Liver (tissue), 9 donors: ENCODE data around the gene DYSF. TPM values are rescaled to one million over a fixed set of nuclear protein-coding genes. Genes with fewer than 3 reads are reported as not detected.
A peak's percentile ranks its signal among the peaks of the same experiment; 100 is the strongest.

Experiments used
- DNase-seq: peaks from one replicate; pipeline ENCODE4 v3.0.0-alpha.2; 2017; ENCODE audit warnings: low spot score
- H3K27ac ChIP-seq, 2 donors: one replicate each; pipeline ENCODE4 v1.7.0; 2013; ENCODE audit warnings: inconsistent platforms in 2 of 2, low read length in 2 of 2, control low read depth in 1 of 2, low read depth in 1 of 2, mild to moderate bottlenecking in 1 of 2
- H3K27me3 ChIP-seq, 4 donors: one replicate each; pipeline versions ENCODE4 v1.6.1 to v1.7.0; 2013; ENCODE audit warnings: low read length in 3 of 4, inconsistent platforms in 1 of 4, mild to moderate bottlenecking in 1 of 4, moderate library complexity in 1 of 4; ENCODE audit not compliant: control insufficient read depth in 4 of 4, insufficient read depth in 4 of 4
- H3K36me3 ChIP-seq, 4 donors: one replicate each; pipeline versions ENCODE4 v1.6.1 to v1.7.0; 2013; ENCODE audit warnings: low read length in 3 of 4, mild to moderate bottlenecking in 3 of 4, low read depth in 1 of 4, moderate library complexity in 1 of 4; ENCODE audit not compliant: control insufficient read depth in 4 of 4, insufficient read depth in 3 of 4
- H3K4me1 ChIP-seq, 4 donors: one replicate each; pipeline versions ENCODE4 v1.6.1 to v1.7.0; 2013; ENCODE audit warnings: low read length in 3 of 4, mild to moderate bottlenecking in 3 of 4, moderate library complexity in 1 of 4; ENCODE audit not compliant: control insufficient read depth in 4 of 4, insufficient read depth in 4 of 4
- H3K4me3 ChIP-seq, 3 donors: one replicate each; pipeline versions ENCODE4 v1.6.1 to v1.7.0; 2013; ENCODE audit warnings: low read length in 3 of 3, control low read depth in 1 of 3, low read depth in 1 of 3, mild to moderate bottlenecking in 1 of 3
- H3K9ac ChIP-seq, 2 donors: one replicate each; pipeline ENCODE4 v1.7.0; 2013; ENCODE audit warnings: low read length in 2 of 2, mild to moderate bottlenecking in 2 of 2, moderate library complexity in 2 of 2, control low read depth in 1 of 2, low read depth in 1 of 2
- H3K9me3 ChIP-seq, 4 donors: one replicate each; pipeline versions ENCODE4 v1.6.1 to v1.7.0; 2013; ENCODE audit warnings: low read length in 3 of 4; ENCODE audit not compliant: control insufficient read depth in 4 of 4
- EGR1 ChIP-seq, 2 donors: IDR thresholded peaks; 2 replicates each; pipeline ENCODE4 v1.6.1; 2016 to 2018; ENCODE audit warnings: antibody characterized with exemption in 2 of 2, low read depth in 2 of 2
- FOXA1 ChIP-seq: IDR thresholded peaks from 2 replicates; pipeline ENCODE4 v1.6.1; 2016; ENCODE audit warnings: antibody characterized with exemption
- GABPA ChIP-seq, 2 donors: IDR thresholded peaks in 1 of 2; conservative IDR thresholded peaks in 1 of 2; 2 replicates each; pipeline ENCODE4 v1.6.1; 2016; ENCODE audit warnings: antibody characterized with exemption in 2 of 2, mild to moderate bottlenecking in 1 of 2, moderate library complexity in 1 of 2
- HNF4A ChIP-seq, 2 donors: conservative IDR thresholded peaks; 2 replicates each; pipeline ENCODE4 v1.6.1; 2016; ENCODE audit warnings: antibody characterized with exemption in 2 of 2, mild to moderate bottlenecking in 2 of 2
- HNF4G ChIP-seq: IDR thresholded peaks from 2 replicates; pipeline ENCODE4 v1.6.1; 2016; ENCODE audit warnings: antibody characterized with exemption
- JUND ChIP-seq, 2 donors: IDR thresholded peaks; 2 replicates each; pipeline ENCODE4 v1.6.1; 2016; ENCODE audit warnings: antibody characterized with exemption in 2 of 2
- NR2F2 ChIP-seq: IDR thresholded peaks from 2 replicates; pipeline ENCODE4 v1.6.1; 2016; ENCODE audit warnings: antibody characterized with exemption
- RAD21 ChIP-seq, 2 donors: IDR thresholded peaks; 2 replicates each; pipeline ENCODE4 v1.6.1; 2016; ENCODE audit warnings: antibody characterized with exemption in 2 of 2, mild to moderate bottlenecking in 2 of 2
- RXRA ChIP-seq, 2 donors: IDR thresholded peaks; 2 replicates each; pipeline ENCODE4 v1.6.1; 2017 to 2018; ENCODE audit warnings: antibody characterized with exemption in 2 of 2, mild to moderate bottlenecking in 1 of 2
- TAF1 ChIP-seq: conservative IDR thresholded peaks from 2 replicates; pipeline ENCODE4 v1.6.1; 2016; ENCODE audit warnings: antibody characterized with exemption, mild to moderate bottlenecking
- YY1 ChIP-seq: IDR thresholded peaks from 2 replicates; pipeline ENCODE4 v1.6.1; 2016; ENCODE audit warnings: antibody characterized with exemption, mild to moderate bottlenecking
- WGBS: extraction: QIAGEN DNeasy Blood & Tissue Kit; methylation state at CpG from one replicate; pipeline ENCODE4 v1.1.7; 2013; 5-methylcytosine and 5-hydroxymethylcytosine counted together
- polyA plus RNA-seq, 2 donors: library from polyadenylated mRNA; stranded (reverse) in 1 of 2; unstranded in 1 of 2; fragments of 200-250 nt in 1 of 2; fragments of >200 nt in 1 of 2; fragmentation: Nextera tagmentation in 1 of 2; extraction: Ambion mirVana in 1 of 2; gene quantifications; one replicate each; pipeline versions ENCODE4 v1.2.1 to v1.2.3, GENCODE V29; 2013 to 2015
- total RNA-seq, 2 donors: library from RNA; depleted of rRNA; stranded (reverse); fragments of >200 nt; gene quantifications; one replicate each; pipeline ENCODE4 v1.2.3, GENCODE V29; 2014
- TF ChIP-seq, protein P1 (sequence below): fragments of 150-350 bp; IDR thresholded peaks from 2 replicates; pipeline ENCODE4 v1.5.1; 2017; ENCODE audit warnings: improper control_type of control experiment, low read depth, low read length; ENCODE audit not compliant: missing input control
- TF ChIP-seq, protein P2 (sequence below): IDR thresholded peaks from 2 replicates; pipeline ENCODE4 v1.6.1; 2016; ENCODE audit warnings: antibody characterized with exemption
- TF ChIP-seq, protein P3 (sequence below): IDR thresholded peaks from 2 replicates; pipeline ENCODE4 v1.6.1; 2016; ENCODE audit warnings: antibody characterized with exemption
- TF ChIP-seq, protein P4 (sequence below): IDR thresholded peaks from 2 replicates; pipeline ENCODE4 v1.6.1; 2016; ENCODE audit warnings: antibody characterized with exemption
- TF ChIP-seq, protein P5 (sequence below): IDR thresholded peaks from 2 replicates; pipeline ENCODE4 v1.6.1; 2016; ENCODE audit warnings: antibody characterized with exemption, mild to moderate bottlenecking
- donor health status: healthy.
- donor health status: healthy.
- donor health status: healthy.
- donor health status: healthy.
- donor health status: healthy.

DYSF gene
- total and polyA plus RNA-seq, 4 donors, result 8.5 to 20.8 (median 13.6) TPM

DNA sequence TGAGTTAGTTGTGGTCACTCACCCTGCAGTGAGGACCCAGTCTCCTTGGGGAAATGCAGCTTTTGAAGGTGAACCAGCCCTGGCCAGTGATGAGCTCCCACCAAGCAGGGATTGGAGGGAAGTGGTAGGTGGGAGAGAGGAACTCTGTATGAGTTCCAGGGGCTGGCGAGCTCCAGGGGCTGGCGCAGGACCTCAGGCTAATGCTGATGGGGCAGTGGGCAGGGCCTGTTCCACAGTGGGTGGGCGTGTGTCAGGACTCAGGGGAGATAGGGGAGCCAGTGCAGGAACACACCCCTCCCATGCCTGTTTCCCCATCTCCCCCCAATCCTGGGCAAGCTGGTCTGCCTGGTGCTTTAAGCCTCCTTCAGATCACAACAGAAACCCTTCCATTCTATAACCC lies 208.4 kb downstream of the DYSF start (continued):
- TF ChIP-seq, protein P1, sequence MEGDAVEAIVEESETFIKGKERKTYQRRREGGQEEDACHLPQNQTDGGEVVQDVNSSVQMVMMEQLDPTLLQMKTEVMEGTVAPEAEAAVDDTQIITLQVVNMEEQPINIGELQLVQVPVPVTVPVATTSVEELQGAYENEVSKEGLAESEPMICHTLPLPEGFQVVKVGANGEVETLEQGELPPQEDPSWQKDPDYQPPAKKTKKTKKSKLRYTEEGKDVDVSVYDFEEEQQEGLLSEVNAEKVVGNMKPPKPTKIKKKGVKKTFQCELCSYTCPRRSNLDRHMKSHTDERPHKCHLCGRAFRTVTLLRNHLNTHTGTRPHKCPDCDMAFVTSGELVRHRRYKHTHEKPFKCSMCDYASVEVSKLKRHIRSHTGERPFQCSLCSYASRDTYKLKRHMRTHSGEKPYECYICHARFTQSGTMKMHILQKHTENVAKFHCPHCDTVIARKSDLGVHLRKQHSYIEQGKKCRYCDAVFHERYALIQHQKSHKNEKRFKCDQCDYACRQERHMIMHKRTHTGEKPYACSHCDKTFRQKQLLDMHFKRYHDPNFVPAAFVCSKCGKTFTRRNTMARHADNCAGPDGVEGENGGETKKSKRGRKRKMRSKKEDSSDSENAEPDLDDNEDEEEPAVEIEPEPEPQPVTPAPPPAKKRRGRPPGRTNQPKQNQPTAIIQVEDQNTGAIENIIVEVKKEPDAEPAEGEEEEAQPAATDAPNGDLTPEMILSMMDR, result no peak

DNA sequence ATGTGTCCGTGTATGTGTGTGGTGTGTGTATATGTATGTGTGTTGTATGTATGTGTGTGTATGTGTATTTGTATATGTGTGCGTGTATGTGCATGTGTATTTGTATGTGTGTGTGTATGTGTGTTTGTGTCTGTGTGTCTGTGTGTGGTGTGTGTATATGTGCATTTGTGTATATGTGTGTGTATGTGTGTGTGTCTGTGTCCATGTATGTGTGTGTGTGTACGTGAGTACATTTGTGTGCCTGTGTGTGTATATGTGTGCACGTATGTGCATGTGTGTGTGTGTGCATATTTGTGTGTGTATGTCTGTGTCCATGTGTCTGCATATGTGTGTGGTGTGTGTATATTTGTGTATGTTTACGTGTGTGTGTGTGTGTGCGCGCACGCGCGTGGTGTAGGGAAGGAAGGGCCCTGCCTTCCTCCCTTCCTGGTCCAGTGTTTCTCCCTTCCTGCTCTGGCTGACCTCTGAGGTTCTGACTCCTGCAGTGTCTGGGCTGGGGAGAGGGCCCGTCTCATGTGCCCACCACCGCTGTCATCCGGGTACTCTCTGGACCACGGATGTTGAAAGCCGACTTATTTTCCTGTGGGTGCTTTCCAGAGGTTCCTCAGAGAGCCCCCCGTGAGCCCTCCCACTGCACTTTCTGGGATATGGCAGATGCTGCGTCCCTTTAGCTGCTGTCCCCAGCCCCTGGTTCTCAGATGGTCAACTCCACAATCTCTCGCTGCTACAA lies 209.5 kb downstream of the DYSF start:
- DNase-seq, result peak; percentile 28

DNA sequence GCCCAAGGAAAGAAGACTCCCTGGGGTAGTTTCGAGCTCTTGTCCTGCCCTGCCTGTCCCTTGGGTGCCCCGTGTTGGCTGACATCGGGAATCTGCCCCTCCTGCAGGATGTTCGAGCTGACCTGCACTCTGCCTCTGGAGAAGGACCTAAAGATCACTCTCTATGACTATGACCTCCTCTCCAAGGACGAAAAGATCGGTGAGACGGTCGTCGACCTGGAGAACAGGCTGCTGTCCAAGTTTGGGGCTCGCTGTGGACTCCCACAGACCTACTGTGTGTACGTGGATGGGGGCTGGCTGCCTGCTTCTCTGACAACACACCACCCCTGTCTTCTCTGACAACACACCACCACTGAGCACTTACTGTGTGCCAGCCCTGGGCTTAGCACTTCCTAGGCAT lies 210.8 kb downstream of the DYSF start:
- Histone ChIP-seq H3K36me3 (peaks cover 0 to 27% (median 11%) of the 10 kb centered on the region in 4 donors), H3K27ac (no peak overlapping the region), H3K9ac (no peak overlapping the region), H3K9me3 (no peaks in the 10 kb centered on the region), H3K4me1 (no peaks in the 10 kb centered on the region), H3K4me3 (no peak overlapping the region), H3K27me3 (no peaks in the 10 kb centered on the region)
- 77% methylated on average over 11 of the region's 11 CpGs for WGBS
- TF ChIP-seq, protein P2, sequence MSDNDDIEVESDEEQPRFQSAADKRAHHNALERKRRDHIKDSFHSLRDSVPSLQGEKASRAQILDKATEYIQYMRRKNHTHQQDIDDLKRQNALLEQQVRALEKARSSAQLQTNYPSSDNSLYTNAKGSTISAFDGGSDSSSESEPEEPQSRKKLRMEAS, result no peak
- TF ChIP-seq YY1 (no peak), RXRA (IDR thresholded peaks at IDR 0.05) (no peak), FOXA1 (no peak), HNF4G (no peak), RAD21 (IDR thresholded peaks at IDR 0.05) (no peak), JUND (IDR thresholded peaks at IDR 0.05) (no peak), EGR1 (IDR thresholded peaks at IDR 0.05; ENCODE audit: low read depth in 2 of 2) (no peak), NR2F2 (no peak), HNF4A (conservative IDR thresholded peaks at IDR 0.05) (no peak), TAF1 (no peak), GABPA (IDR thresholded peaks at IDR 0.05 in 1 of 2, conservative IDR thresholded peaks at IDR 0.05 in 1 of 2) (no peak)
- TF ChIP-seq, protein P3, sequence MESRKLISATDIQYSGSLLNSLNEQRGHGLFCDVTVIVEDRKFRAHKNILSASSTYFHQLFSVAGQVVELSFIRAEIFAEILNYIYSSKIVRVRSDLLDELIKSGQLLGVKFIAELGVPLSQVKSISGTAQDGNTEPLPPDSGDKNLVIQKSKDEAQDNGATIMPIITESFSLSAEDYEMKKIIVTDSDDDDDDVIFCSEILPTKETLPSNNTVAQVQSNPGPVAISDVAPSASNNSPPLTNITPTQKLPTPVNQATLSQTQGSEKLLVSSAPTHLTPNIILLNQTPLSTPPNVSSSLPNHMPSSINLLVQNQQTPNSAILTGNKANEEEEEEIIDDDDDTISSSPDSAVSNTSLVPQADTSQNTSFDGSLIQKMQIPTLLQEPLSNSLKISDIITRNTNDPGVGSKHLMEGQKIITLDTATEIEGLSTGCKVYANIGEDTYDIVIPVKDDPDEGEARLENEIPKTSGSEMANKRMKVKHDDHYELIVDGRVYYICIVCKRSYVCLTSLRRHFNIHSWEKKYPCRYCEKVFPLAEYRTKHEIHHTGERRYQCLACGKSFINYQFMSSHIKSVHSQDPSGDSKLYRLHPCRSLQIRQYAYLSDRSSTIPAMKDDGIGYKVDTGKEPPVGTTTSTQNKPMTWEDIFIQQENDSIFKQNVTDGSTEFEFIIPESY, result no peak
- TF ChIP-seq, protein P4, sequence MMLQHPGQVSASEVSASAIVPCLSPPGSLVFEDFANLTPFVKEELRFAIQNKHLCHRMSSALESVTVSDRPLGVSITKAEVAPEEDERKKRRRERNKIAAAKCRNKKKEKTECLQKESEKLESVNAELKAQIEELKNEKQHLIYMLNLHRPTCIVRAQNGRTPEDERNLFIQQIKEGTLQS, result no peak
- TF ChIP-seq, protein P5, sequence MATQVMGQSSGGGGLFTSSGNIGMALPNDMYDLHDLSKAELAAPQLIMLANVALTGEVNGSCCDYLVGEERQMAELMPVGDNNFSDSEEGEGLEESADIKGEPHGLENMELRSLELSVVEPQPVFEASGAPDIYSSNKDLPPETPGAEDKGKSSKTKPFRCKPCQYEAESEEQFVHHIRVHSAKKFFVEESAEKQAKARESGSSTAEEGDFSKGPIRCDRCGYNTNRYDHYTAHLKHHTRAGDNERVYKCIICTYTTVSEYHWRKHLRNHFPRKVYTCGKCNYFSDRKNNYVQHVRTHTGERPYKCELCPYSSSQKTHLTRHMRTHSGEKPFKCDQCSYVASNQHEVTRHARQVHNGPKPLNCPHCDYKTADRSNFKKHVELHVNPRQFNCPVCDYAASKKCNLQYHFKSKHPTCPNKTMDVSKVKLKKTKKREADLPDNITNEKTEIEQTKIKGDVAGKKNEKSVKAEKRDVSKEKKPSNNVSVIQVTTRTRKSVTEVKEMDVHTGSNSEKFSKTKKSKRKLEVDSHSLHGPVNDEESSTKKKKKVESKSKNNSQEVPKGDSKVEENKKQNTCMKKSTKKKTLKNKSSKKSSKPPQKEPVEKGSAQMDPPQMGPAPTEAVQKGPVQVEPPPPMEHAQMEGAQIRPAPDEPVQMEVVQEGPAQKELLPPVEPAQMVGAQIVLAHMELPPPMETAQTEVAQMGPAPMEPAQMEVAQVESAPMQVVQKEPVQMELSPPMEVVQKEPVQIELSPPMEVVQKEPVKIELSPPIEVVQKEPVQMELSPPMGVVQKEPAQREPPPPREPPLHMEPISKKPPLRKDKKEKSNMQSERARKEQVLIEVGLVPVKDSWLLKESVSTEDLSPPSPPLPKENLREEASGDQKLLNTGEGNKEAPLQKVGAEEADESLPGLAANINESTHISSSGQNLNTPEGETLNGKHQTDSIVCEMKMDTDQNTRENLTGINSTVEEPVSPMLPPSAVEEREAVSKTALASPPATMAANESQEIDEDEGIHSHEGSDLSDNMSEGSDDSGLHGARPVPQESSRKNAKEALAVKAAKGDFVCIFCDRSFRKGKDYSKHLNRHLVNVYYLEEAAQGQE, result no peak
- no peak for DNase-seq

More for the DNA sequence above, 209.5 kb downstream of the DYSF start:
- Histone ChIP-seq H3K9ac (no peak overlapping the region), H3K27me3 (no peaks in the 10 kb centered on the region), H3K4me1 (no peaks in the 10 kb centered on the region), H3K27ac (no peak overlapping the region), H3K4me3 (no peak overlapping the region), H3K9me3 (peaks cover 0 to 3% (median 0%) of the 10 kb centered on the region in 4 donors), H3K36me3 (peaks cover 0 to 26% (median 8%) of the 10 kb centered on the region in 4 donors)
- WGBS, result 86% methylated on average over 18 of the region's 18 CpGs
- TF ChIP-seq YY1, result no peak
- TF ChIP-seq, protein P1, result no peak
